GM12873 (cell line): ENCODE data around the gene LDB3.

Source experiments
- CTCF ChIP-seq: IDR thresholded peaks from 2 replicates; pipeline ENCODE4 v1.5.1; 2012; ENCODE audit warnings: low read depth, mild to moderate bottlenecking, moderate library complexity, low read length, control low read depth; ENCODE audit not compliant: insufficient read depth; ENCODE audit errors: missing control alignments

The LDB3 gene

GRCh38 chr10:86710987-86711512 lies 42.7 kb downstream of the LDB3 start:
- TF ChIP-seq CTCF, result peak; percentile 83

- TF ChIP-seq CTCF, result no peak
Measured at GRCh38 chr10:86711513-86712316, 43.4 kb downstream of the LDB3 start.

- no peak for TF ChIP-seq CTCF
Measured at GRCh38 chr10:86712317-86712707, 44.0 kb downstream of the LDB3 start.

DNA sequence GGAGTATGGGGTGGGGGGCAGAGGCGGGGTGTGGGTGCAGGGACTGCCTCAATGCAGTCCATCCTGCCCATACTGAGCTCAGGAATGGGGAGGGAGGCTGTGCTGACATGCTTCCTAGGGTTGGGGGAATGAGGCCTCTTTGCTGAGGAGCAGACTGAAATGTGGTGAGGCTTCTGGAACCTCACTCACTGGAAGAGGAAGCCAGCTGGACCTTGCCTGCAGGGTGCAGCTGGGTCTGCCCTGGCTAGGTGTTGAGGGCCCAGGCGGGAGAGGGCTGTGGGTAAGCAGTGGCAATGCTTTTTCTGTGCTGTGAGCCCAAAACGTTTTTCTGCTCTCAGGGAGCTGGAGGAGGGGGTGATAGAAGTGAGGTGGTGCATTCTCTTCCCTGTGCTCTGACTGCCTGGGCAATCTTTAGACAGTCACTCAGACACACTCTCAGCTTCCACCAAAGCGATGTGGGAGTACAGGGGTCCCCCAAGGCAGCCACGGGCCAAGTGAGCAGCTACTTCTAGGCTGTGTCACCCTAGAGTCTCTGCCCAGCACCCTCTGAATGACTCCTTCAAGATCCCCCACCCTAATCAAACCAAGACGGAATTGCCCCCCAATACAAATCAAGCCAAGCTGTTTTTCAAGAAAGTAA lies 47.0 kb downstream of the LDB3 start:
- TF ChIP-seq CTCF, result no peak

DNA sequence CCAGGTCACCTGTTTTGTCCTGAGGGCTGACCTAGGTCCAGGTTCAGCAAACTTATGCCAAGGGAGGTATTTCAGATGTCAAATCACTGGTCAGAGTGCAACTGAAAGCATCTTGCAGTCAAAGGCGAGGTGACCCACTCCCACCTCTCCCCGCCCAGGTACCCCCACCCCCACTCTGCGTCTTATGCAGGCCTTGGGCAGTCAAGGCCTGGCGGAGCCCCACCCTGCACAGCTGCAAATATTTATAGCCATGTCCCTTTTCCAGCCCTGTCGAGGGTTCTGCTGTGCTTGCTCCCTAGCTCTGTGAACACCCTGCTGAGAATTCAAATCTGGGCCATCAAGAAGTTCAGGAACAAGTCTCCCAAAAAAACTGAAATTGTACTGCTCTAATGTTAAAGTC lies 47.5 kb downstream of the LDB3 start:
- TF ChIP-seq CTCF, result no peak

- TF ChIP-seq CTCF, result no peak
Measured at GRCh38 chr10:86716466-86716865, 48.2 kb downstream of the LDB3 start.

DNA sequence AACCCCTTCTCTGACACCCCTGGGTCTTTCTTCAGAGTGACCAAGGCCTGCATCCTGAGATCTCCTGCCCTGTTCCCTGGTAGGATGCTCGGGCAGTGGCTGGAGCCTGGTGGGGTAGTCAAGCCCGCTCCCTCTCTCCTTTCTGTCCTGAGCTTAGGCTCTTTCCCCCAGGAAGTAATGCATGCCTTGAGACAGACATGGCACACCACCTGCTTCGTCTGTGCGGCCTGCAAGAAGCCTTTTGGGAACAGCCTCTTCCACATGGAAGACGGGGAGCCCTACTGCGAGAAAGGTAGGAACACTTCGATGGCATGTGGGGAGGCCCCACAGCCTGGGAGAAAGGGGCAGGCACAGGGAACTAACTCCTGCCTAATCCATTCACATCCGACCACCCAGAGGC lies 50.2 kb downstream of the LDB3 start:
- no peak for TF ChIP-seq CTCF
